ENCODE data around the gene MON1B. TPM values are rescaled to one million over a fixed set of nuclear protein-coding genes. Genes with fewer than 3 reads are reported as not detected.

MON1B gene
- polyA plus RNA-seq, 3 donors = 26.4 to 35.7 (median 35.6) TPM

- Histone ChIP-seq H3K27me3 (ENCODE audit: control insufficient read depth in 2 of 2, insufficient read depth in 2 of 2, low read length in 2 of 2) (no peaks in the 10 kb centered on the region), H3K9me3 (replicated peaks in 1 of 2; ENCODE audit: control insufficient read depth in 1 of 2, insufficient read depth in 1 of 2, low read length in 2 of 2) (no peaks in the 10 kb centered on the region), H3K4me3 (replicated peaks in 1 of 3; ENCODE audit: low read depth in 2 of 3, low read length in 3 of 3) (no peak overlapping the region), H3K4me2 (replicated peaks; ENCODE audit: extremely low read depth, low read length, poor library complexity, severe bottlenecking) (no peak overlapping the region), H3K79me2 (ENCODE audit: insufficient read depth, low read length) (no peaks in the 10 kb centered on the region), H3K9ac (ENCODE audit: insufficient read depth, low read length, poor library complexity, severe bottlenecking) (no peak overlapping the region), H3K4me1 (ENCODE audit: control insufficient read depth in 1 of 2, insufficient read depth in 2 of 2, low read length in 2 of 2) (no peaks in the 10 kb centered on the region), H2AFZ (ENCODE audit: insufficient read depth, low read depth, low read length, poor library complexity, severe bottlenecking) (no peak overlapping the region), H3K36me3 (replicated peaks in 1 of 2; ENCODE audit: control insufficient read depth in 1 of 2, insufficient read depth in 2 of 2, low read length in 2 of 2) (no peaks in the 10 kb centered on the region), H3K27ac (ENCODE audit: low read depth in 1 of 2, low read length in 2 of 2) (no peak overlapping the region), H4K20me1 (ENCODE audit: insufficient read depth, low read length) (no peaks in the 10 kb centered on the region)
- H3K36me3 Mint-ChIP-seq = no peaks in the 10 kb centered on the region
- H3K27me3 Mint-ChIP-seq (ENCODE audit: low read depth in 3 of 3) = peaks cover 0 to 9% (median 5%) of the 10 kb centered on the region in 3 donors
- no peaks in the 10 kb centered on the region for H3K9me3 Mint-ChIP-seq
- no peaks in the 10 kb centered on the region for H3K4me1 Mint-ChIP-seq
- TF ChIP-seq CTCF (IDR thresholded peaks at IDR 0.05) = no peak
- H3K4me3 Mint-ChIP-seq = no peak overlapping the region
- intact Hi-C loops (cut with micrococcal nuclease) = no loop called here
- DNase-seq = no peak
- no peak overlapping the region for H3K27ac Mint-ChIP-seq
- 60% methylated on average over 1 of the region's 4 CpGs for WGBS (ENCODE audit: insufficient coverage)
These were observed 30.5 kb downstream of the MON1B start for GRCh38 chr16:77221482-77221881.

- no peak overlapping the region for H3K27ac Mint-ChIP-seq
- Histone ChIP-seq H3K4me3 (replicated peaks in 1 of 3; ENCODE audit: low read depth in 2 of 3, low read length in 3 of 3) (no peak overlapping the region), H3K4me2 (replicated peaks; ENCODE audit: extremely low read depth, low read length, poor library complexity, severe bottlenecking) (no peak overlapping the region), H3K79me2 (ENCODE audit: insufficient read depth, low read length) (no peaks in the 10 kb centered on the region), H3K36me3 (replicated peaks in 1 of 2; ENCODE audit: control insufficient read depth in 1 of 2, insufficient read depth in 2 of 2, low read length in 2 of 2) (no peaks in the 10 kb centered on the region), H3K27me3 (ENCODE audit: control insufficient read depth in 2 of 2, insufficient read depth in 2 of 2, low read length in 2 of 2) (no peaks in the 10 kb centered on the region), H3K9ac (ENCODE audit: insufficient read depth, low read length, poor library complexity, severe bottlenecking) (no peak overlapping the region), H2AFZ (ENCODE audit: insufficient read depth, low read depth, low read length, poor library complexity, severe bottlenecking) (no peak overlapping the region), H3K27ac (ENCODE audit: low read depth in 1 of 2, low read length in 2 of 2) (no peak overlapping the region), H4K20me1 (ENCODE audit: insufficient read depth, low read length) (no peaks in the 10 kb centered on the region), H3K9me3 (replicated peaks in 1 of 2; ENCODE audit: control insufficient read depth in 1 of 2, insufficient read depth in 1 of 2, low read length in 2 of 2) (no peaks in the 10 kb centered on the region), H3K4me1 (ENCODE audit: control insufficient read depth in 1 of 2, insufficient read depth in 2 of 2, low read length in 2 of 2) (no peaks in the 10 kb centered on the region)
- no peaks in the 10 kb centered on the region for H3K36me3 Mint-ChIP-seq
- peak in 1 of 3 donors; percentile 19 for DNase-seq
- H3K4me1 Mint-ChIP-seq = no peaks in the 10 kb centered on the region
- no peak overlapping the region for H3K4me3 Mint-ChIP-seq
- 60% methylated on average over 5 of the region's 10 CpGs for WGBS (ENCODE audit: insufficient coverage)
- H3K9me3 Mint-ChIP-seq = no peaks in the 10 kb centered on the region
- intact Hi-C loops (cut with micrococcal nuclease) = no loop called here
- H3K27me3 Mint-ChIP-seq (ENCODE audit: low read depth in 3 of 3) = peaks cover 0 to 7% (median 4%) of the 10 kb centered on the region in 3 donors
- peak; percentile 57 for TF ChIP-seq CTCF (IDR thresholded peaks at IDR 0.05)
These were observed 32.2 kb downstream of the MON1B start for GRCh38 chr16:77223184-77223583.
